Measurements from ENCODE around the gene CORO1C. TPM values are rescaled to one million over a fixed set of nuclear protein-coding genes. Genes with fewer than 3 reads are reported as not detected.
A peak's percentile ranks its signal among the peaks of the same experiment; 100 is the strongest.

CORO1C gene
- total RNA-seq, 1 donor: 261 TPM

DNA sequence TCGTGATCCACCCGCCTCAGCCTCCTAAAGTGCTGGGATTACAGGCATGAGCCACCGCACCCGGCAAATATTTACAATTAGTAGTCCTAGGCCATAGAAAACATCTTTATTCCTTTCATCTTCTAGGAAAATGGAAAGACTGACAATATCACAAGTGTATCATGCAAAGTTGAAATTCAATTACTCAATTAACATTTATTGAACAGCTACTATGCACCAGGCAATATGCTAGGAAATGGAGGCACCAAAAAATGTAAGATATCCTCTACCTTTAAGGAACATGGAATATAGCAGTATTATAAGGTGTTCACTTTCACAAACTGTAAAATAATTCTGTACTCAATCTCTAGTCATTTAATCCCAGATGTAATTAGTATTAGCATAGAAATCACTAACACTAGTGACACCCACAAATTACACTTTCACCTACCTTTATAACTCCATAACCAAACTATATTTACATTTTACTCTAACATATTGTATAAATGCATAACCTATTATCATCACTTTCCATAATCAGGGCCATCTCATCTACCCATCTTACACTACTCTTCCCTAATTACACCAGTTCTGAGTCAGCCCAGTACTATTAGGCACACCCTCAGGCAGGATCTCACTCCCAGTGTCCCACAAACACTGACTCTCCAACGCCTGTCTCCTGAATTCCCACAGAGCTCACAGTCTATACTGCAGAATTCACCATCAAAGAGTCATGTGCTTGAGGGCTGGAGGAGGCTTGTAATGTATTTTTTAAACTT is 10.4 kb downstream of the CORO1C start:
- Histone ChIP-seq H3K4me3 (ENCODE audit: insufficient read depth, low read length) (no peak overlapping the region), H3K4me2 (ENCODE audit: insufficient read depth, low read length) (peak overlapping the region; percentile 67)

DNA sequence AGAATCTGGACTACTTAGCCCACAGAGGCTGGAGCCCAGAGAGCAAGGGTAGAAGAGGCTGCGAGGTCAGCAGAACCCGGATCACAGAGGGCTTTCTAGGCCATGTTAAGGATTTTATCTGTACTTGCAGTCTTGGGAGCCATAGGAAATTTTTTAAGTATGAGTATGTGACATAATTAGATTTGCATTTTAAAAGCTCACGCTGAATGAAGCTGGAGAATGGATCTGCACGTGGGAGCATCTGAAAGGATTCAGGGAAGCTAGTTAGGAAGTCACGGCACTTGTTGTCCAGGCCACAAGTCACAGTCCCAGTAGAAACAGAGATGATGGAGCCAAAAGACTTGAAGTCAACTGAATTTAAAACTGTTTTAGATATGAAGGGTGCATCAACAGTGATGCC is 14.1 kb downstream of the CORO1C start:
- no peaks in the 10 kb centered on the region for H3K9me3 ChIP-seq (ENCODE audit: low read depth, low read length)
- TF ChIP-seq CTCF (IDR thresholded peaks at IDR 0.05; ENCODE audit: extremely low read depth, low read depth, low read length): no peak
- no peak overlapping the region for H2AFZ ChIP-seq (ENCODE audit: low read length)
- H4K20me1 ChIP-seq (ENCODE audit: insufficient read depth, low read length): peaks cover 52% of the 10 kb centered on the region
- no peaks in the 10 kb centered on the region for H3K27me3 ChIP-seq (ENCODE audit: insufficient read depth, low read length)
- H3K4me2 ChIP-seq (ENCODE audit: insufficient read depth, low read length): no peak overlapping the region
- peaks cover 33% of the 10 kb centered on the region for H3K36me3 ChIP-seq (ENCODE audit: insufficient read depth, low read length)
- no peak overlapping the region for H3K4me3 ChIP-seq (ENCODE audit: insufficient read depth, low read length)
- peaks cover 100% of the 10 kb centered on the region for H3K79me2 ChIP-seq (ENCODE audit: insufficient read depth, low read length)
- H3K27ac ChIP-seq (ENCODE audit: low read depth, low read length): no peak overlapping the region
- H3K4me1 ChIP-seq (ENCODE audit: insufficient read depth, low read length): peaks cover 56% of the 10 kb centered on the region
- no peak for DNase-seq (ENCODE audit: insufficient read length, low spot score, missing footprints)

More for the DNA sequence above, 10.4 kb downstream of the CORO1C start:
- H3K36me3 ChIP-seq (ENCODE audit: insufficient read depth, low read length): peaks cover 22% of the 10 kb centered on the region
- no peak for TF ChIP-seq CTCF (IDR thresholded peaks at IDR 0.05; ENCODE audit: extremely low read depth, low read depth, low read length)
- H3K27me3 ChIP-seq (ENCODE audit: insufficient read depth, low read length): no peaks in the 10 kb centered on the region
- peak overlapping the region; percentile 95 for H3K27ac ChIP-seq (ENCODE audit: low read depth, low read length)
- DNase-seq (ENCODE audit: insufficient read length, low spot score, missing footprints): no peak
- peaks cover 34% of the 10 kb centered on the region for H4K20me1 ChIP-seq (ENCODE audit: insufficient read depth, low read length)
- no peak overlapping the region for H2AFZ ChIP-seq (ENCODE audit: low read length)
- peaks cover 96% of the 10 kb centered on the region for H3K79me2 ChIP-seq (ENCODE audit: insufficient read depth, low read length)
- no peaks in the 10 kb centered on the region for H3K9me3 ChIP-seq (ENCODE audit: low read depth, low read length)
- H3K4me1 ChIP-seq (ENCODE audit: insufficient read depth, low read length): peaks cover 67% of the 10 kb centered on the region

DNA sequence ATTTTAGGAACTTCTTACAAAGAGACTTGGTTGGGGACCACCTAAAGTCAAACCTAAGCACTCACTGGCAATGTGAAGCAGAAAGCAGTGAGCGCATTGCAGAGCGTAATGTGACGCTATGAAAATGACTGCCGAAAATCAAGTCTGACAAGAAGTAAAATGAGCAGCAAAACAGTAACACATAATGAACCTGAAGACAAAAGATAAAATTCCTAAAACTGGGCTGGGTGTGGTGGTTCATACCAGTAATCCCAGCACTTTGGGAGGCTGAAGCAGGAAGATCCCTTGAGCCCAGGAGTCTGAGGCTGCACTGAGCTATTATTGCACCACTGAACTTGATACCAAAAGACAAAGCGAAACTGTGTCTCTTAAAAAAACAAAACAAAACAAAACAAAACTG is 16.5 kb downstream of the CORO1C start:
- no peak for TF ChIP-seq CTCF (IDR thresholded peaks at IDR 0.05; ENCODE audit: extremely low read depth, low read depth, low read length)
- Histone ChIP-seq H3K4me3 (ENCODE audit: insufficient read depth, low read length) (no peak overlapping the region), H3K36me3 (ENCODE audit: insufficient read depth, low read length) (peaks cover 38% of the 10 kb centered on the region), H4K20me1 (ENCODE audit: insufficient read depth, low read length) (peaks cover 61% of the 10 kb centered on the region), H2AFZ (ENCODE audit: low read length) (no peak overlapping the region), H3K27ac (ENCODE audit: low read depth, low read length) (no peak overlapping the region), H3K4me1 (ENCODE audit: insufficient read depth, low read length) (peaks cover 46% of the 10 kb centered on the region), H3K79me2 (ENCODE audit: insufficient read depth, low read length) (peaks cover 100% of the 10 kb centered on the region), H3K4me2 (ENCODE audit: insufficient read depth, low read length) (no peak overlapping the region), H3K9me3 (ENCODE audit: low read depth, low read length) (no peaks in the 10 kb centered on the region), H3K27me3 (ENCODE audit: insufficient read depth, low read length) (no peaks in the 10 kb centered on the region)
- no peak for DNase-seq (ENCODE audit: insufficient read length, low spot score, missing footprints)

GRCh38 chr12:108713471-108713870 is 17.8 kb downstream of the CORO1C start:
- H4K20me1 ChIP-seq (ENCODE audit: insufficient read depth, low read length): peaks cover 60% of the 10 kb centered on the region

More at GRCh38 chr12:108713471-108713870, 17.8 kb downstream of the CORO1C start:
- peak overlapping the region; percentile 32 for H3K4me2 ChIP-seq (ENCODE audit: insufficient read depth, low read length)
- DNase-seq (ENCODE audit: insufficient read length, low spot score, missing footprints): no peak
- H3K27me3 ChIP-seq (ENCODE audit: insufficient read depth, low read length): no peaks in the 10 kb centered on the region
- H2AFZ ChIP-seq (ENCODE audit: low read length): no peak overlapping the region
- TF ChIP-seq CTCF (IDR thresholded peaks at IDR 0.05; ENCODE audit: extremely low read depth, low read depth, low read length): no peak
- H3K9me3 ChIP-seq (ENCODE audit: low read depth, low read length): no peaks in the 10 kb centered on the region
- H3K79me2 ChIP-seq (ENCODE audit: insufficient read depth, low read length): peaks cover 100% of the 10 kb centered on the region
- H3K27ac ChIP-seq (ENCODE audit: low read depth, low read length): peak overlapping the region; percentile 44
- H3K4me3 ChIP-seq (ENCODE audit: insufficient read depth, low read length): no peak overlapping the region
- H3K4me1 ChIP-seq (ENCODE audit: insufficient read depth, low read length): peaks cover 48% of the 10 kb centered on the region
- peaks cover 40% of the 10 kb centered on the region for H3K36me3 ChIP-seq (ENCODE audit: insufficient read depth, low read length)

All from osteoblast (primary cell).